A673 (cell line): Measurements from ENCODE around the gene ATCAY.

Experiments used
- EZH2 ChIP-seq: fragments of 200-600 bp; sonication (generic); IDR thresholded peaks from 2 replicates; pipeline ENCODE4 v1.6.1; 2017; ENCODE audit warnings: borderline replicate concordance, low read depth, mild to moderate bottlenecking, mixed read lengths, antibody characterized with exemption, low read length; ENCODE audit not compliant: poor library complexity, severe bottlenecking
- TF ChIP-seq, protein P1 (sequence below): fragments of 300-800, 200-600 bp; sonication (generic); conservative IDR thresholded peaks from 2 replicates; pipeline ENCODE4 v1.5.1; 2017; ENCODE audit warnings: low read depth, mild to moderate bottlenecking, antibody characterized with exemption, low read length, moderate library complexity, mixed read lengths

DNA sequence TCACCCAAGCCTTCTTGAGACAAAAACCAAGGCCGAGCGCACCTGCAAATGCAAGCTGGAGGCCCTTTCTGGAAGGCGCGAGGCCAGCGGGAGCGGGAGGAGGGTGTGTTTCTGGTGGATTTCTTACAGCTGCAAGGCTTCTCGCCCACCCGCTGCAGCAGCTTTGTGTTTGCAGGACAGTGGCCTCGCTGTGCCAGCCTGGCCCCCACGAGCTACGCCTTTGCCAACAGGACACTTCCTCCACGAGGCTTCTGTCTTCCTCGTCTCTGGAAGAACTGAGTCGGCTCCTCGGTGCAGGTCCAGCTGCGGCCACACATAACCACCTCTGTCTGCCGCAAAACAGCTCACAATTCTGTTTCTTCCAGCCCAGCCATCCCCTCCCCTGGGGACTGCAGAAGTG is 10.1 kb downstream of the ATCAY start:
- TF ChIP-seq, protein P1, sequence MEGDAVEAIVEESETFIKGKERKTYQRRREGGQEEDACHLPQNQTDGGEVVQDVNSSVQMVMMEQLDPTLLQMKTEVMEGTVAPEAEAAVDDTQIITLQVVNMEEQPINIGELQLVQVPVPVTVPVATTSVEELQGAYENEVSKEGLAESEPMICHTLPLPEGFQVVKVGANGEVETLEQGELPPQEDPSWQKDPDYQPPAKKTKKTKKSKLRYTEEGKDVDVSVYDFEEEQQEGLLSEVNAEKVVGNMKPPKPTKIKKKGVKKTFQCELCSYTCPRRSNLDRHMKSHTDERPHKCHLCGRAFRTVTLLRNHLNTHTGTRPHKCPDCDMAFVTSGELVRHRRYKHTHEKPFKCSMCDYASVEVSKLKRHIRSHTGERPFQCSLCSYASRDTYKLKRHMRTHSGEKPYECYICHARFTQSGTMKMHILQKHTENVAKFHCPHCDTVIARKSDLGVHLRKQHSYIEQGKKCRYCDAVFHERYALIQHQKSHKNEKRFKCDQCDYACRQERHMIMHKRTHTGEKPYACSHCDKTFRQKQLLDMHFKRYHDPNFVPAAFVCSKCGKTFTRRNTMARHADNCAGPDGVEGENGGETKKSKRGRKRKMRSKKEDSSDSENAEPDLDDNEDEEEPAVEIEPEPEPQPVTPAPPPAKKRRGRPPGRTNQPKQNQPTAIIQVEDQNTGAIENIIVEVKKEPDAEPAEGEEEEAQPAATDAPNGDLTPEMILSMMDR: no peak
- no peak for TF ChIP-seq EZH2
